HG03469 (cell line): ENCODE measurements around the gene HOXC5.

Source experiments
- ATAC-seq: cut with Tn5 transposase; IDR thresholded peaks from one replicate; pipeline ENCODE4 v1.9.1; 2021; ENCODE audit warnings: mild to moderate bottlenecking, moderate library complexity, moderate number of reproducible peaks; ENCODE audit not compliant: unreplicated experiment

HOXC5 gene

GRCh38 chr12:54032627-54033100 is at the start of gene HOXC5:
HOXC5 (plus strand) TSS chr12:54033050; CDS start chr12:54033123, 73 bp downstream.
- no peak for ATAC-seq

GRCh38 chr12:53983568-53983949 is 49.3 kb upstream of the HOXC5 start:
- ATAC-seq: no peak

- no peak for ATAC-seq
Measured at GRCh38 chr12:53983950-53984572, 48.8 kb upstream of the HOXC5 start.

GRCh38 chr12:53984901-53985691 is 47.8 kb upstream of the HOXC5 start, which contains the start of gene HOXC10:
HOXC10 (plus strand) TSS chr12:53985146; CDS start chr12:53985260, 114 bp downstream.
- ATAC-seq: no peak

GRCh38 chr12:53985692-53985993 is 47.2 kb upstream of the HOXC5 start:
- ATAC-seq: no peak

- ATAC-seq: no peak
Measured at GRCh38 chr12:53985994-53986685, 46.7 kb upstream of the HOXC5 start.

GRCh38 chr12:53986686-53987483 is 46.0 kb upstream of the HOXC5 start:
- ATAC-seq: no peak

GRCh38 chr12:53987787-53988230 is 45.0 kb upstream of the HOXC5 start:
- no peak for ATAC-seq

GRCh38 chr12:53988541-53989226 is 44.2 kb upstream of the HOXC5 start:
- no peak for ATAC-seq

- ATAC-seq: peak; percentile 46
Measured at GRCh38 chr12:53989227-53990113, 43.4 kb upstream of the HOXC5 start.

- no peak for ATAC-seq
Measured at GRCh38 chr12:53990311-53991076, 42.4 kb upstream of the HOXC5 start.

- no peak for ATAC-seq
Measured at GRCh38 chr12:53991077-53991460, 41.8 kb upstream of the HOXC5 start.

- ATAC-seq: no peak
Measured at GRCh38 chr12:53992377-53992889, 40.4 kb upstream of the HOXC5 start.

GRCh38 chr12:53993162-53994008 is 39.5 kb upstream of the HOXC5 start:
- no peak for ATAC-seq

GRCh38 chr12:53994009-53994263 is 38.9 kb upstream of the HOXC5 start:
- no peak for ATAC-seq

- ATAC-seq: no peak
Measured at GRCh38 chr12:53994264-53995001, 38.4 kb upstream of the HOXC5 start.

- ATAC-seq: no peak
Measured at GRCh38 chr12:53995002-53995377, 37.9 kb upstream of the HOXC5 start.
